ENCODE data around the gene NFYA.

NFYA gene

GRCh38 chr6:41072836-41073202 lies at the start of gene NFYA:
Gene NFYA, plus strand, starts transcription at chr6:41072974. Its CDS starts 6,116 bp downstream, at chr6:41079090.
- DNase-seq (ENCODE audit: low read depth): no peak

GRCh38 chr6:41023114-41023513 lies 49.7 kb upstream of the NFYA start:
- DNase-seq (ENCODE audit: low read depth): peak; percentile 13

GRCh38 chr6:41025966-41026530 lies 46.7 kb upstream of the NFYA start:
- no peak for DNase-seq (ENCODE audit: low read depth)

GRCh38 chr6:41027241-41027640 lies 45.5 kb upstream of the NFYA start:
- no peak for DNase-seq (ENCODE audit: low read depth)

- peak; percentile 73 for DNase-seq (ENCODE audit: low read depth)
Measured at GRCh38 chr6:41027799-41028560, 44.8 kb upstream of the NFYA start.

GRCh38 chr6:41028561-41029412 lies 44.0 kb upstream of the NFYA start:
- no peak for DNase-seq (ENCODE audit: low read depth)

GRCh38 chr6:41032830-41033229 lies 39.9 kb upstream of the NFYA start:
- no peak for DNase-seq (ENCODE audit: low read depth)

- DNase-seq (ENCODE audit: low read depth): no peak
Measured at GRCh38 chr6:41033776-41034175, 39.0 kb upstream of the NFYA start.

- DNase-seq (ENCODE audit: low read depth): no peak
Measured at GRCh38 chr6:41036186-41036585, 36.6 kb upstream of the NFYA start.

- DNase-seq (ENCODE audit: low read depth): no peak
Measured at GRCh38 chr6:41036601-41037000, 36.2 kb upstream of the NFYA start.

- no peak for DNase-seq (ENCODE audit: low read depth)
Measured at GRCh38 chr6:41037107-41037900, 35.5 kb upstream of the NFYA start.

- DNase-seq (ENCODE audit: low read depth): no peak
Measured at GRCh38 chr6:41038205-41038604, 34.6 kb upstream of the NFYA start.

GRCh38 chr6:41039060-41039998 lies 33.4 kb upstream of the NFYA start, which contains the start of gene UNC5CL:
Gene UNC5CL, minus strand, starts transcription at chr6:41039221. Its CDS starts 4,147 bp downstream, at chr6:41035074.
- peak; percentile 39 for DNase-seq (ENCODE audit: low read depth)

GRCh38 chr6:41040101-41040939 lies 32.5 kb upstream of the NFYA start:
- DNase-seq (ENCODE audit: low read depth): peak; percentile 41

- no peak for DNase-seq (ENCODE audit: low read depth)
Measured at GRCh38 chr6:41040940-41041536, 31.7 kb upstream of the NFYA start.

- no peak for DNase-seq (ENCODE audit: low read depth)
Measured at GRCh38 chr6:41042226-41043055, 30.3 kb upstream of the NFYA start, which contains the start of gene TSPO2. Gene TSPO2, plus strand, starts transcription at chr6:41042467. Its CDS starts 519 bp downstream, at chr6:41042986.

- no peak for DNase-seq (ENCODE audit: low read depth)
Measured at GRCh38 chr6:41043151-41043550, 29.6 kb upstream of the NFYA start.

GRCh38 chr6:41045664-41046063 lies 27.1 kb upstream of the NFYA start:
- no peak for DNase-seq (ENCODE audit: low read depth)

Data from EH (cell line).